H9 (cell line): Measurements from ENCODE around the gene CTDSP2. TPM values are rescaled to one million over a fixed set of nuclear protein-coding genes. Genes with fewer than 3 reads are reported as not detected.

Experiments
- DNase-seq: peaks from one replicate; pipeline ENCODE4 v3.0.0-alpha.2; 2017
- H2AFZ ChIP-seq: one replicate; pipeline ENCODE4 v1.6.1; 2013; ENCODE audit warnings: mild to moderate bottlenecking, low read length, control low read depth, moderate library complexity
- H2AK5ac ChIP-seq: 2 replicates; pipeline ENCODE4 v1.6.1; 2013; ENCODE audit warnings: low read length, control low read depth, mixed read lengths; ENCODE audit not compliant: insufficient read length
- H2BK120ac ChIP-seq: one replicate; pipeline ENCODE4 v1.6.1; 2013; ENCODE audit warnings: low read depth, mild to moderate bottlenecking, low read length, control low read depth, inconsistent platforms; ENCODE audit not compliant: poor library complexity, severe bottlenecking
- H2BK12ac ChIP-seq: 2 replicates; pipeline ENCODE4 v1.6.1; 2013; ENCODE audit warnings: low read length, control low read depth, mixed read lengths, low read depth; ENCODE audit not compliant: insufficient read length
- H2BK15ac ChIP-seq: 2 replicates; pipeline ENCODE4 v1.6.1; 2013; ENCODE audit warnings: low read depth, low read length, control low read depth
- H2BK20ac ChIP-seq: one replicate; pipeline ENCODE4 v1.6.1; 2013; ENCODE audit warnings: low read depth, mild to moderate bottlenecking, low read length, control low read depth, inconsistent platforms; ENCODE audit not compliant: poor library complexity, severe bottlenecking
- H2BK5ac ChIP-seq: 2 replicates; pipeline ENCODE4 v1.6.1; 2013; ENCODE audit warnings: low read length, control low read depth, mixed read lengths; ENCODE audit not compliant: insufficient read length
- H3K14ac ChIP-seq: 2 replicates; pipeline ENCODE4 v1.6.1; 2013; ENCODE audit warnings: low read length, control low read depth; ENCODE audit not compliant: insufficient read depth
- H3K18ac ChIP-seq: 2 replicates; pipeline ENCODE4 v1.6.1; 2013; ENCODE audit warnings: low read depth, mild to moderate bottlenecking, mixed read lengths, low read length, control low read depth; ENCODE audit not compliant: insufficient read length
- H3K23ac ChIP-seq: 2 replicates; pipeline ENCODE4 v1.6.1; 2013; ENCODE audit warnings: low read length, control low read depth, mixed read lengths, low read depth; ENCODE audit not compliant: insufficient read length
- H3K23me2 ChIP-seq: 2 replicates; pipeline ENCODE4 v1.6.1; 2013; ENCODE audit warnings: low read depth, mild to moderate bottlenecking, mixed read lengths, low read length, control low read depth; ENCODE audit not compliant: insufficient read length, poor library complexity, severe bottlenecking
- H3K27ac ChIP-seq: 2 replicates; pipeline ENCODE4 v1.5.1; 2013; ENCODE audit warnings: low read length, control low read depth, mixed read lengths, low read depth; ENCODE audit not compliant: insufficient read length
- H3K27me3 ChIP-seq: 2 replicates; pipeline ENCODE4 v1.6.1; 2013; ENCODE audit warnings: low read length, control low read depth, inconsistent platforms; ENCODE audit not compliant: insufficient read depth
- H3K4ac ChIP-seq: 2 replicates; pipeline ENCODE4 v1.6.1; 2013; ENCODE audit warnings: low read depth, mild to moderate bottlenecking, control low read depth, inconsistent platforms, low read length, moderate library complexity
- H3K4me1 ChIP-seq: 2 replicates; pipeline ENCODE4 v1.6.1; 2013; ENCODE audit warnings: low read length, control low read depth, inconsistent platforms; ENCODE audit not compliant: insufficient read depth
- H3K4me2 ChIP-seq: 2 replicates; pipeline ENCODE4 v1.6.1; 2013; ENCODE audit warnings: low read length, control low read depth, mixed read lengths; ENCODE audit not compliant: insufficient read length, insufficient read depth
- H3K56ac ChIP-seq: 2 replicates; pipeline ENCODE4 v1.6.1; 2013; ENCODE audit warnings: low read depth, mild to moderate bottlenecking, mixed read lengths, low read length, control low read depth; ENCODE audit not compliant: insufficient read length
- H3K79me1 ChIP-seq: 2 replicates; pipeline ENCODE4 v1.6.1; 2013; ENCODE audit warnings: low read depth, mild to moderate bottlenecking, moderate library complexity, low read length, control low read depth, inconsistent platforms; ENCODE audit not compliant: insufficient read depth, poor library complexity, severe bottlenecking
- H3K79me2 ChIP-seq: 2 replicates; pipeline ENCODE4 v1.6.1; 2013; ENCODE audit warnings: low read length, control low read depth, inconsistent platforms; ENCODE audit not compliant: insufficient read depth
- H3K9ac ChIP-seq: 2 replicates; pipeline ENCODE4 v1.6.1; 2013; ENCODE audit warnings: low read length, control low read depth, mixed read lengths; ENCODE audit not compliant: insufficient read length; ENCODE audit errors: extremely low read depth
- H3K9me3 ChIP-seq: one replicate; pipeline ENCODE4 v1.6.1; 2013; ENCODE audit warnings: low read depth, low read length, inconsistent platforms; ENCODE audit not compliant: control insufficient read depth
- H3T11ph ChIP-seq: one replicate; pipeline ENCODE4 v1.6.1; 2013; ENCODE audit warnings: mild to moderate bottlenecking, low read length, control low read depth, inconsistent platforms
- H4K20me1 ChIP-seq: one replicate; pipeline ENCODE4 v1.6.1; 2013; ENCODE audit not compliant: control insufficient read depth, insufficient read length, insufficient read depth
- H4K5ac ChIP-seq: 2 replicates; pipeline ENCODE4 v1.6.1; 2013; ENCODE audit warnings: low read depth, mild to moderate bottlenecking, mixed read lengths, low read length, control low read depth; ENCODE audit not compliant: insufficient read length
- H4K8ac ChIP-seq: replicated peaks from 2 replicates; pipeline ENCODE4 v1.6.1; 2013; ENCODE audit warnings: low read length, control low read depth, mixed read lengths, low read depth; ENCODE audit not compliant: insufficient read length
- H4K91ac ChIP-seq: 2 replicates; pipeline ENCODE4 v1.6.1; 2013; ENCODE audit warnings: low read depth, mild to moderate bottlenecking, moderate library complexity, mixed read lengths, low read length, control low read depth; ENCODE audit not compliant: insufficient read length
- H3K27ac Mint-ChIP-seq, 3 experiments: 2 replicates in 2 of 3; 3 replicates in 1 of 3; pipeline ENCODE4 v1.8.0; 2020 to 2021; ENCODE audit warnings: mixed read lengths in 3 of 3, mild to moderate bottlenecking in 1 of 3, moderate library complexity in 1 of 3
- H3K27me3 Mint-ChIP-seq: 2 replicates; pipeline ENCODE4 v1.8.0; 2021; ENCODE audit warnings: low read depth, mild to moderate bottlenecking, moderate library complexity, mixed read lengths
- H3K36me3 Mint-ChIP-seq, 3 experiments: 2 replicates in 2 of 3; 3 replicates in 1 of 3; pipeline ENCODE4 v1.8.0; 2020 to 2021; ENCODE audit warnings: low read depth in 3 of 3, mixed read lengths in 3 of 3; ENCODE audit not compliant: insufficient read depth in 1 of 3
- H3K4me1 Mint-ChIP-seq, 2 experiments: 2 replicates each; pipeline ENCODE4 v1.8.0; 2020; ENCODE audit warnings: mixed read lengths in 2 of 2
- H3K4me3 Mint-ChIP-seq, 2 experiments: 2 replicates in 1 of 2; 3 replicates in 1 of 2; pipeline ENCODE4 v1.8.0; 2020 to 2021; ENCODE audit warnings: mild to moderate bottlenecking in 2 of 2, mixed read lengths in 2 of 2, moderate library complexity in 1 of 2
- H3K9me3 Mint-ChIP-seq, 2 experiments: 2 replicates in 1 of 2; 3 replicates in 1 of 2; pipeline ENCODE4 v1.8.0; 2020; ENCODE audit warnings: mild to moderate bottlenecking in 2 of 2, mixed read lengths in 2 of 2, moderate library complexity in 1 of 2
- CTCF ChIP-seq: fragments of 200-600 bp; sonication (generic); conservative IDR thresholded peaks from 3 replicates; pipeline ENCODE4 v1.8.0; 2021; ENCODE audit warnings: antibody characterized with exemption, mild to moderate bottlenecking
- WGBS: extraction: QIAGEN DNeasy Blood & Tissue Kit; methylation state at CpG from one replicate; pipeline ENCODE4 v1.1.7; 2013; ENCODE audit warnings: missing lambda C conversion rate, low lambda C conversion rate, mixed read lengths; ENCODE audit not compliant: insufficient read length; ENCODE audit errors: extremely low coverage; 5-methylcytosine and 5-hydroxymethylcytosine counted together
- total RNA-seq: library from RNA; stranded (reverse); gene quantifications from 2 replicates; pipeline ENCODE4 v1.2.1, GENCODE V29; 2021

The CTDSP2 gene
- total RNA-seq, 1 experiment from 2014 or later = 103 TPM

- Histone ChIP-seq H2BK20ac (no peak overlapping the region), H3T11ph (no peak overlapping the region), H4K20me1 (no peaks in the 10 kb centered on the region), H3K27ac (no peak overlapping the region), H3K18ac (no peak overlapping the region), H2BK5ac (no peak overlapping the region), H3K79me2 (no peaks in the 10 kb centered on the region), H4K8ac (no peak overlapping the region), H3K9me3 (no peaks in the 10 kb centered on the region), H2BK15ac (no peak overlapping the region), H2AFZ (no peak overlapping the region), H3K23me2 (no peaks in the 10 kb centered on the region), H3K79me1 (no peaks in the 10 kb centered on the region), H2AK5ac (no peak overlapping the region), H3K56ac (no peak overlapping the region), H4K91ac (no peak overlapping the region), H2BK12ac (no peak overlapping the region), H4K5ac (no peak overlapping the region), H3K4me1 (no peaks in the 10 kb centered on the region), H3K23ac (no peak overlapping the region), H3K14ac (no peak overlapping the region), H3K27me3 (no peaks in the 10 kb centered on the region), H3K4ac (no peak overlapping the region), H3K4me2 (no peak overlapping the region), H3K9ac (no peak overlapping the region), H2BK120ac (no peak overlapping the region)
- DNase-seq = no peak
- H3K27ac Mint-ChIP-seq = no peak overlapping the region
- TF ChIP-seq CTCF = no peak
- peaks cover 6 to 10% of the 10 kb centered on the region in 2 experiments for H3K4me1 Mint-ChIP-seq
- H3K4me3 Mint-ChIP-seq = no peak overlapping the region
- H3K9me3 Mint-ChIP-seq = no peaks in the 10 kb centered on the region
- WGBS = no CpG with 5 or more reads among the region's 3 CpGs
- peaks cover 0 to 12% (median 6%) of the 10 kb centered on the region in 3 experiments; a peak in 6 of 7 replicates for H3K36me3 Mint-ChIP-seq
- H3K27me3 Mint-ChIP-seq = no peaks in the 10 kb centered on the region
These were observed 30.3 kb downstream of the CTDSP2 start for GRCh38 chr12:57816001-57816854.
